ENCODE data around the gene DRD5.

The DRD5 gene

DNA sequence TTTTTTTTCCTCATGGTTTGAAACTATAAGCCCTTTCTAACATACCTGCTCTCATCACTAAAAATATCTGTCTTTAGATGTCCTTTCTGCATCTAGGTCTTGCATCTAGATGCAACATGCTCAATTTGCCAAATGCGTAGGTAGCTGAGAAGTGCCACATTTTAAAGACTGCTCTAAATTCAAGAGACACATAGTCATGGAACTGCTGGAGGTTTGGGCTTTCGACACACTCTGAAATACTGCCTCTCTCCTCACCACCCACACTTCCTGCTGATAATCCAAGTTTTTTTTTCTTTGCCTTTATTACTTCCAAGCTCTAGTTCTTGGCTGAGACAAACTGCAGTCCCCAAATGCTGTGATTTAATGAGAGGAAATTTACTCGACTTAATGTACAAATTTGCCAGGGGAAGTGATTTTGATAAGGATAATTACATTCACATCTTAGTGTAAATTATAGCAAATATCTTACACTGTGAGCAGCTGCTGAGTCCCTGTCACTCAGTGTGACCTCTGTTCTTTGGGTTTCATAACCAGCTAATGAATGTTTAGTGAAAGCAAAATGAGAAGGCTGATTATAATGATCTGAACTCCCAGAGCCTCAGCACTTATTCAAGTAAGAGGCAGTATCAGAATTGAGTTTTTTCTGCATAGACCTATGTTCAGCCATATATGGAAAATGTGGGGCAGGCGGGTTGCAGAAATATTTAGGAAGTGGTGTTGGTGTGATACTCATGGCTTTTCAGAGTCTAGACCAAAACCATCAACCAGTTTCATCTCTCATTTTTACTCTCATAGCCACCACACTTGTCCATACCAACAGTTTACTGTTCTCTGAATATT lies 31.3 kb downstream of the DRD5 start:
- H3K27ac ChIP-seq (replicated peaks) = peak overlapping the region; percentile 47; the same call in 1 of the 2 replicates
- H3K4me3 ChIP-seq (replicated peaks; ENCODE audit: insufficient read depth, low read length) = no peak overlapping the region
- no peak for TF ChIP-seq GABPA (IDR thresholded peaks at IDR 0.05; ENCODE audit: low read depth)
- no peaks in the 10 kb centered on the region for H3K27me3 ChIP-seq (ENCODE audit: insufficient read depth, poor library complexity, severe bottlenecking)
- peak in 1 of 2 experiments; percentile 15 for DNase-seq (ENCODE audit: low read depth in 1 of 2, low spot score in 1 of 2)

DNA sequence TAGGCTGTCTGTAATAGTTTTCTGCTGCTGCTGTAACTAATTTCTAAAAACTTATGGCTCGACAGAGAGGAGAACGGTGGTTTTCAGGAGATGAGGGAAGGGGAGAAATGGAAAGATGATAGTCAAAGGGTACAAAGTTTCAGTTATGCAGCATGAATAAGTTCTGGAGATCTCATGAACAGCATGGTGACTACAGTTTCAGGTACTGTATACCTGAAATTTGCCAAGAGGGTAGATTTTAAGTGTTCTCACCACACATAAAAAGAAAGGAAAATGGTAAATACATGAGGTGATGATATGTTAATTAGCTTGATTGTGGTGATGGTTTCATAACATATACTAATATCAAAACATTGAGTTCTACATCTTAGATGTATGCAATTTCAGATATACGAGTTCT lies 34.9 kb downstream of the DRD5 start:
- no peak for DNase-seq (ENCODE audit: low read depth in 1 of 2, low spot score in 1 of 2)
- no peak overlapping the region for H3K4me3 ChIP-seq (replicated peaks; ENCODE audit: insufficient read depth, low read length)
- H3K27me3 ChIP-seq (ENCODE audit: insufficient read depth, poor library complexity, severe bottlenecking) = no peaks in the 10 kb centered on the region
- no peak overlapping the region for H3K27ac ChIP-seq (replicated peaks)
- TF ChIP-seq, protein P1, sequence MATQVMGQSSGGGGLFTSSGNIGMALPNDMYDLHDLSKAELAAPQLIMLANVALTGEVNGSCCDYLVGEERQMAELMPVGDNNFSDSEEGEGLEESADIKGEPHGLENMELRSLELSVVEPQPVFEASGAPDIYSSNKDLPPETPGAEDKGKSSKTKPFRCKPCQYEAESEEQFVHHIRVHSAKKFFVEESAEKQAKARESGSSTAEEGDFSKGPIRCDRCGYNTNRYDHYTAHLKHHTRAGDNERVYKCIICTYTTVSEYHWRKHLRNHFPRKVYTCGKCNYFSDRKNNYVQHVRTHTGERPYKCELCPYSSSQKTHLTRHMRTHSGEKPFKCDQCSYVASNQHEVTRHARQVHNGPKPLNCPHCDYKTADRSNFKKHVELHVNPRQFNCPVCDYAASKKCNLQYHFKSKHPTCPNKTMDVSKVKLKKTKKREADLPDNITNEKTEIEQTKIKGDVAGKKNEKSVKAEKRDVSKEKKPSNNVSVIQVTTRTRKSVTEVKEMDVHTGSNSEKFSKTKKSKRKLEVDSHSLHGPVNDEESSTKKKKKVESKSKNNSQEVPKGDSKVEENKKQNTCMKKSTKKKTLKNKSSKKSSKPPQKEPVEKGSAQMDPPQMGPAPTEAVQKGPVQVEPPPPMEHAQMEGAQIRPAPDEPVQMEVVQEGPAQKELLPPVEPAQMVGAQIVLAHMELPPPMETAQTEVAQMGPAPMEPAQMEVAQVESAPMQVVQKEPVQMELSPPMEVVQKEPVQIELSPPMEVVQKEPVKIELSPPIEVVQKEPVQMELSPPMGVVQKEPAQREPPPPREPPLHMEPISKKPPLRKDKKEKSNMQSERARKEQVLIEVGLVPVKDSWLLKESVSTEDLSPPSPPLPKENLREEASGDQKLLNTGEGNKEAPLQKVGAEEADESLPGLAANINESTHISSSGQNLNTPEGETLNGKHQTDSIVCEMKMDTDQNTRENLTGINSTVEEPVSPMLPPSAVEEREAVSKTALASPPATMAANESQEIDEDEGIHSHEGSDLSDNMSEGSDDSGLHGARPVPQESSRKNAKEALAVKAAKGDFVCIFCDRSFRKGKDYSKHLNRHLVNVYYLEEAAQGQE (IDR thresholded peaks at IDR 0.05; ENCODE audit: insufficient replicate concordance, low read depth) = no peak
- TF ChIP-seq SPI1 (IDR thresholded peaks at IDR 0.05; ENCODE audit: borderline replicate concordance, low read depth) (no peak), POLR2AphosphoS5 (IDR thresholded peaks at IDR 0.05; ENCODE audit: low read depth) (no peak), GABPA (IDR thresholded peaks at IDR 0.05; ENCODE audit: low read depth) (no peak)
- TF ChIP-seq, protein P2, sequence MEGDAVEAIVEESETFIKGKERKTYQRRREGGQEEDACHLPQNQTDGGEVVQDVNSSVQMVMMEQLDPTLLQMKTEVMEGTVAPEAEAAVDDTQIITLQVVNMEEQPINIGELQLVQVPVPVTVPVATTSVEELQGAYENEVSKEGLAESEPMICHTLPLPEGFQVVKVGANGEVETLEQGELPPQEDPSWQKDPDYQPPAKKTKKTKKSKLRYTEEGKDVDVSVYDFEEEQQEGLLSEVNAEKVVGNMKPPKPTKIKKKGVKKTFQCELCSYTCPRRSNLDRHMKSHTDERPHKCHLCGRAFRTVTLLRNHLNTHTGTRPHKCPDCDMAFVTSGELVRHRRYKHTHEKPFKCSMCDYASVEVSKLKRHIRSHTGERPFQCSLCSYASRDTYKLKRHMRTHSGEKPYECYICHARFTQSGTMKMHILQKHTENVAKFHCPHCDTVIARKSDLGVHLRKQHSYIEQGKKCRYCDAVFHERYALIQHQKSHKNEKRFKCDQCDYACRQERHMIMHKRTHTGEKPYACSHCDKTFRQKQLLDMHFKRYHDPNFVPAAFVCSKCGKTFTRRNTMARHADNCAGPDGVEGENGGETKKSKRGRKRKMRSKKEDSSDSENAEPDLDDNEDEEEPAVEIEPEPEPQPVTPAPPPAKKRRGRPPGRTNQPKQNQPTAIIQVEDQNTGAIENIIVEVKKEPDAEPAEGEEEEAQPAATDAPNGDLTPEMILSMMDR (IDR thresholded peaks at IDR 0.05; ENCODE audit: insufficient read depth, low read length) = no peak

DNA sequence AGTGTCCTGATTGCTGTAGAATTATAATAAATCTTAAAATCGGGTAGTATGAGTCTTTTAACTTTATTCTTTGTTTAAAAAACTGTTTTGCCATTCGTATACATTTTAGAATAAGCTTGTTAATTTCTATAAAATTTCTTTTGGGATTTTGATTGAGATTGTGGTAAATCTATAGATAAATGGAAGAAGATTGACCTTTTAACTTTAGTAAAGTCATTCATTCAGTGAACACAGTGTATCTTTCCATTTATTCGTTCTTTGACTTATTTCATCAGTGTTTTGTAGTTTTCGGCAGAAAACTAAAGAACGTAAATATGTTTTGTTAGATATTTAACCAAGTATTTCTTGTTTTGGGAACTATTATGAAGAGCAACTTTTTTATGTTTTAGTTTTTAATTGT lies 38.9 kb downstream of the DRD5 start:
- Histone ChIP-seq H3K27me3 (ENCODE audit: insufficient read depth, poor library complexity, severe bottlenecking) (no peaks in the 10 kb centered on the region), H3K4me3 (replicated peaks; ENCODE audit: insufficient read depth, low read length) (no peak overlapping the region), H3K27ac (replicated peaks) (no peak overlapping the region)
- DNase-seq (ENCODE audit: low read depth in 1 of 2, low spot score in 1 of 2) = no peak
- TF ChIP-seq, protein P2 (IDR thresholded peaks at IDR 0.05; ENCODE audit: insufficient read depth, low read length) = no peak
- TF ChIP-seq SPI1 (IDR thresholded peaks at IDR 0.05; ENCODE audit: borderline replicate concordance, low read depth) (no peak), GABPA (IDR thresholded peaks at IDR 0.05; ENCODE audit: low read depth) (no peak), POLR2AphosphoS5 (IDR thresholded peaks at IDR 0.05; ENCODE audit: low read depth) (no peak)
- TF ChIP-seq, protein P1 (IDR thresholded peaks at IDR 0.05; ENCODE audit: insufficient replicate concordance, low read depth) = no peak

DNA sequence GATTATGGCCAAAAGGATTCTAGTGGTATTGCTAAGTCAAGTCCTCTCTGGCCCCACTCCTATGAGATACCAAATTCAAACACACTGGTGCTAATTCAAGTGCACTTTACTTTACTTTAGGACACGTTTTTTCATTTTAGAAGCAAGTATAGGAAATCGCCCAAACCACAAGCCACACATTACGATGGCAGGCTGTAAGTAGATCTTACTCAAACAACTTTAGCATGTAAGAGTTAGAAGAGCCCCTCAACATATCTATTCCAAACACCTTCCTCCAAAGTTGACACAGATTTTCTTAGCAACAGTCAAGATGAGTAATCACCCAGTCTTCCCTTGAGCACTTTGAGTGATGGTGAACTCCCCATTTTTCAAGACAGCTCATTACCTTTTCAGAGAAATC lies 43.6 kb downstream of the DRD5 start:
- DNase-seq (ENCODE audit: low read depth in 1 of 2, low spot score in 1 of 2) = no peak
- H3K27me3 ChIP-seq (ENCODE audit: insufficient read depth, poor library complexity, severe bottlenecking) = no peaks in the 10 kb centered on the region
- no peak overlapping the region for H3K27ac ChIP-seq (replicated peaks)
- no peak overlapping the region for H3K4me3 ChIP-seq (replicated peaks; ENCODE audit: insufficient read depth, low read length)
- TF ChIP-seq, protein P1 (IDR thresholded peaks at IDR 0.05; ENCODE audit: insufficient replicate concordance, low read depth) = no peak
- no peak for TF ChIP-seq POLR2AphosphoS5 (IDR thresholded peaks at IDR 0.05; ENCODE audit: low read depth)
- no peak for TF ChIP-seq SPI1 (IDR thresholded peaks at IDR 0.05; ENCODE audit: borderline replicate concordance, low read depth)
- TF ChIP-seq, protein P2 (IDR thresholded peaks at IDR 0.05; ENCODE audit: insufficient read depth, low read length) = no peak
- TF ChIP-seq GABPA (IDR thresholded peaks at IDR 0.05; ENCODE audit: low read depth) = no peak
